Right renal cortex interstitium (tissue), 3 donors: ENCODE measurements around the gene LYZL2. TPM values are rescaled to one million over a fixed set of nuclear protein-coding genes. Genes with fewer than 3 reads are reported as not detected.
A peak's percentile ranks its signal among the peaks of the same experiment; 100 is the strongest.
"Not testable (repeated sequence)": the region's sequence is repeated elsewhere in the genome, so short reads cannot be mapped to it uniquely, and the experiment has no call there.

Source experiments
- DNase-seq, 3 donors: peaks; one replicate each; pipeline ENCODE4 v3.0.0-alpha.2; 2013; ENCODE audit warnings: low read depth in 3 of 3, low spot score in 2 of 3
- polyA plus RNA-seq, 3 donors: library from polyadenylated mRNA; unstranded; fragments of 120-200 nt; gene quantifications; one replicate each; pipeline ENCODE4 v1.2.1, GENCODE V29; 2013; ENCODE audit not compliant: insufficient read length in 3 of 3

Gene LYZL2
- not detected for polyA plus RNA-seq

DNA sequence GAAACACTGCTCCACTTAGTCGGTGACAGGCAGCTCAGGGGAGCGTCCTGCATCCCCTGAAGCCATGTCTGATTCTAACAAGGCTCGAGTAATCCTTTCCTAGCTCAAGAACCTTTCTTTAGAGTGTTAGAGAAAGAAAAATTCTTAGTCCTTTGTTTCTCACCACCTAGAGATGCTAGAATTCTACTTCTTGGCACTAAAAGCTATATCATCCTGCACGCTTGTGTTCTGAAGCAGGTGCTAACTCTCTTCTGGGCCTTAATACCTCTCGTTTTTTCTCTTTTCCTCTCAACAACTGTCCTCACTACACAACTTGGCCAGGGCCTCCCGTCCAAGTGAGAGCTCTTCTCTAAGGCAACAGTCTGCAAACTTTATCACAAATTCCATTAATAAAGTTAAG, at the start of gene LYZL2:
TSS of gene LYZL2 (minus strand) at position 101 of the 400 bp plus-strand sequence. CDS start 2,838 bp downstream, outside the sequence.
- no peak for DNase-seq

DNA sequence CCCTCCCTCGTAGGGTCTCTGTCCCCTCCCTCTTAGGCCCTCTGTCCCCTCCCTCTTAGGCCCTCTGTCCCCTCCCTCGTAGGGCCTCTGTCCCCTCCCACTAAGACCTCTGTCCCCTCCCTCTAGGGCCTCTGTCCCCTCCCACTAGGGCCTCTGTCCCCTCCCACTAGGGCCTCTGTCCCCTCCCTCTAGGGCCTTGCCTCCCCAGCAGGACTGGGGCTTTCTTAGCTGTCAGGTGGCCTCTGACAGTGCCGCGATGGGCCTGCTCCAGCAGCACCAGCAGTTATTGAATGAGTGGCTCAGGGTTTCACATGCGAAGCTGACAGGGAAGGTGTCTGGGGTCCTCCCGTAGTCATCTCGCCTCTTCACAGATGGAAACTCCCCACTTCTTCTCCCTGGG, 48.1 kb upstream of the LYZL2 start:
- not testable (repeated sequence) for DNase-seq

DNA sequence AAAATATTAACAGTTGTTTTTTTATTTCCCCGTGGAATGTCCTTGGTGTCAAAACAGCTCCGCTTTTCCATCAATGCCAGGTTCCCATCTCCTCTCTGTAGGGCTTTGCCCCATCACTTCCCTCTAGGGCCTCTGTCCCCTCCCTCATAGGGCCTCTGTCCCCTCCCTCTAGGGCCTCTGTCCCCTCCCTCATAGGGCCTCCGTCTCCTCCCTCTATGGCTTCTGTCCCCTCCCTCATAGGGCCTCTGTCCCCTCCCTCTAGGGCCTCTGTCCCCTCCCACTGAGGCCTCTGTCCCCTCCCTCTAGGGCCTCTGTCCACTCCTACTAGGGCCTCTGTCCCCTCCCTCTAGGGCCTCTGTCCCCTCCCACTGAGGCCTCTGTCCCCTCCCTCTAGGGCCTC, 47.6 kb upstream of the LYZL2 start:
- not testable (repeated sequence) for DNase-seq

DNA sequence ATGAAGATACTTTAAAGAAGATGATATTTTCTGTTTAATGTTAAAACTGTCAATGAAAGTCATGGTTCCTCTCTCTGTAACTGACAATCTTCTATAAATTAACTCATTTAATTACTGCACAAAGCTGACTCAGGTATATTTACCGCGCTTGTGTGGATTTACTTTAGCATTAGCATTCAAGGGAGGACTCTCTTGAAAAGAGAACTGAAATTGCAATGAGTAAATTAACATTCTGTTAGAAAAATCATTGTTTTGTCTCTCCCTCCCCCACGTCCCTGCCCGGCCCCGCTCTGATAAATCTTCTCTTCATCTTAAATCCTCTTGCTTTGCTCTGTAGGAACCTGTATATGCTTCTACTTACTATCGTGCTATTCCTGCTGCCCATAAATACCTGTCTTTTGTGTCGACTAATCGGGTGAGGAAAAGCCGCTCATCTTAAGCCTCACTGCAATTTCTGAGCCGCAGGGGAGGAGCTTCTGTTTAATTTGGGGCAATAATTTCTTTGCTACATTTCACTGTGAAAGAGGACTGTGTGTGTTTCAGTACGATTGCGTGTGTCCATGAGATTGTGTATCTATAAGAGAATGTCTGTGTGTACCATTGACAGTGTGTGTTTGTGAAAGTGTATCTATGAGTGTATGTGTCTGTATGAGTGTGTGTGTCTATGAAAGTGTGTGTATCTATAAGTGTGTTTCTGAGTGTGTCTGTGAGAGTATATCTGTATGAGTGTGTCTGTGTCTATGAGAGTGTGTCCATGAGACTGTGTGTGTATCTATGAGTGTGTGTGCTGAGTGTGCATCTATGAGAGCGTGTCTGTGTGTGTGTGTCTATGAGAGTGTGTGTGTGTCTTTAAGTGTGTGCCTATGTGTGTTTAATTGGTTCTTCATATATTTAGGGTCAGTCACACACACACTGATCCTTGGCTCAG, 46.5 kb upstream of the LYZL2 start:
- no peak for DNase-seq

DNA sequence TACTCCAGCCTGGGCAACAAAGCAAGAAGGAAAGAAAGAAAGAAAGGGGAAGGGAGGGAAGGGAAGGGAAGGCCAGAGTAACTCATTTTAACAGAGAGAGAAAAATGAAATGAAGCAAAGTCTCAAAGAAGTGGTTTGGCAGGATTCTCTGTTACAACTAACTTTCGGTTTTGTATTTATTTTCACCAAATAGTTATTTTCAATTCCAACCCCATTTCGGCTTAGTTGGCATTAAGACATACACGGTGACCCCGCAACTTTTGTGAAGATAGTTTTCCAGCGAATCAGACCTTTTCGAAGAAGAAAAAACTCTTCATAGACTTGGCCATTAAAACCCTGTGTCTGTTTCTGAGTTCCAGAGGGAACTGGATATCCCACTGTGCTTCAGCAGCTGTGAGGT, 45.2 kb upstream of the LYZL2 start:
- DNase-seq, result no peak

DNA sequence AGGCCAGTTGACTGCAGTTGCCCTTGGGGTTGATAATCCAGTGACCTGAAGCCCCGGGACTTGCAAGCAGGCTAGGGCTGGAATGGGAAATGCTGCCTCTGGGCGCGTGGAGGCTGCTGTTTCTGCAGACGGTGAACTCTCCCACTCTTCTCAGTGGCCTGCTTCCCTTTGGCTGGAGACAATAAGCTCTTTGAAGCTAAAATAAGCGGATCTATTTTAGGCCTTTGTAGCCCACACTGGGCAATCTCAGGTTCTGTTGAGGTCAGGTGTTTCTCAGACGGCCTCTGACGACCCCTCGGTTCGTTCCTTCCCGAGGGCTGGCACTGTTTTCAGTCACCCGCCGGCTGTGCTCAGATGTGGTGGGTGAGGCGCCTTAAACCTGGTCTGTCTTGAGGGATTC, 43.7 kb upstream of the LYZL2 start:
- not testable (repeated sequence) for DNase-seq

DNA sequence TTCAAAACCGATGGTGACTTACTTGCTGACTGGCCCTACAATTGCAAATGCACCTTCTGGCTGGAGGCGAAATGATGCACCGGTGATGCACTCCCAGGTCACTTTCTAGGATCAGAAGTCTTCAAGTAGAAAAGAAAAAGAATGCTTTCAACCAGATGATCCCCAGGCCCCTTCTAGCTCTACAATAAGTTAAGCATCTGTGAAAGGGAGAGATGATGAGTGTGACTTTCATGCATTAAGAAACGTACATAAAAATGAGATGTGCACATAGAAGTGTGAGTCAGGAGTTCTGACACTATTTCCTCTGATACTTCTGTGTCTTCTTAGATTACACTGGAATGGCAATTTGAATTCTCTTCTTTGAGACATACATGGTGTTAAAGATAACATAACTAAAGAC, 42.8 kb upstream of the LYZL2 start:
- not testable (repeated sequence) for DNase-seq

DNA sequence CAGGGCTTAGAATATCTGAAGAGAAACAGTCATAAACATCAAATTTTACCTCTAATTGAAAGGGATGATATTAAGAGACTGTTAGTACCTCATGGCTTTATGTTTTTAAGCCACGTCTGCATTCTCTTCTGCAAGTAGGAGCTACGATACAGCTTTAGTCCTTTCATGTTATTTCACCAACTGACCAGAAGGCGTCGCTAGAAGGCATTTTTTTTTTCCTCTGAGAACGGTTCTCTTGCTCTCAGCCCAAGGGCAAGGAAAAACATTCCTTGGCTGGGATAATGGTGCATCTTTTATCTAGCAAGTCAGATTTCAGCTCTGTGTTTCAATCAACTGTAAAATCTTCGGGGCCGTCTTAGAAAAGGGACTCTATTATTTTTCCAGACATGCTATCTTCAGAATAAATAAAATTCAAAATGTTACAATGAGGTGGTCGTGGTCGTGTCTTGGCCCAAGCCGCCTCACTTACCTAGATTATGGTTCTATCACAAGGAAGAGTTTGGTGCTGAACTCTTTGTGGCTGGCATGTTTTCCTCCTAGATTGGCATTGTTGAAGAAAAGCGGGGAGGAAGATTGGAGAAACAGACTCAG, 41.6 kb upstream of the LYZL2 start:
- DNase-seq, result peak; percentile 57 to 62 (median 60)

DNA sequence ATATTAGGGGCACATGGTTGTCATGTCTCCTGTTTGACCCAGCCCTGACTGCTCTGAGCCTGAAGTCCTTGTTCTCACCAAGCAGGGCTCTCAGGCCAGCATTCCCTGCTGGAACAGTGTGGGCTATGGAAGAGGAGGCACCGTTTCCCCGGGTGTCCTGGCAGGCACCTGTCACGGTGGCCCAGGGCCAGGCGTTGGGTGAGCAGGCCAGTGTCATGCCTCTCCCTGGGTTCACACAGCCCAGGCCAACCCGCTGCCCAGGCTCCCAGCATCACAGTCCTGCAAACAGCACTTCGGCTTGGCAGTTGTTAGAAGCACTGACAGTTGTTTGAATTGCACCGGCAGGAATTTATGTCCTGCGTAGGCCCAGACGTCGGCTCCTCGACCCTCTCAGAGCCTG, 38.4 kb upstream of the LYZL2 start:
- not testable (repeated sequence) for DNase-seq

DNA sequence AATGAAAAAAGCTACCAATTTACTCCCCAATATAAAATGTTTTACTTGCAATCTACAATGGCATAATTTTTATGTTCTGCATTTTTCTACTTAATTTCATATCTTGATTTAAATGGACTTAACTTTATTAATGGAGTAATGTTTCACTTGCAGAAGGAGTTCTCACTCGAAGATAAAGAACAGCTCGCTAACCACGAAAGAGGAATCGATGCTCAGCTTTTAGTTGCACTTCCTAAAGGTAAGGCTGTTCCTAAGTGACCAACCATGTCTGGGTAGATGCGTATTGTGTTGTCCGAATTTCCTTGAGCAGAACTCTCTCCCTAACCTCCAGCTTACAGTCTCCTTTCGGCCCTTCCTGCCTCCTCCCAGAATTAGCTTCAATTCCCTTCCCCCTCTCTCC, 33.9 kb upstream of the LYZL2 start:
- DNase-seq, result not testable (repeated sequence)

DNA sequence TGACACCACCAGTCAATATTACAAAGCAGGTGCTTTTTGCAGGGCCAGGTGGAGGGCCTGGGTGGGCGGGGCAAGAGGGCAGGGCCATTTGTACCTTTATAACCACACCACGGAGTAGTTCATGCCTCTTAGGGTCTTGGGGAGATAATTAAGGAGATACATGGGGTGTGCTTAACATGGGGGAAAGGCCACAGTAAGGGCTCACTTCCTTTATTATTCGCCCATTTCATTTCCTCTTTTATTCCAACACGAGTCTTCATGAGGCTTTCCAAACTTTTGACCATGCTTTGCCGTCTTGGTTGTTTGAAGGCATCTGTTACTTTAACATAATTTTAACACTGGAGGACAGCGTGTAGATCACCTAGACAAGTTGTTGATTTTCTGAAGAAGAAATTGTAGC, 33.3 kb upstream of the LYZL2 start:
- DNase-seq, result no peak

DNA sequence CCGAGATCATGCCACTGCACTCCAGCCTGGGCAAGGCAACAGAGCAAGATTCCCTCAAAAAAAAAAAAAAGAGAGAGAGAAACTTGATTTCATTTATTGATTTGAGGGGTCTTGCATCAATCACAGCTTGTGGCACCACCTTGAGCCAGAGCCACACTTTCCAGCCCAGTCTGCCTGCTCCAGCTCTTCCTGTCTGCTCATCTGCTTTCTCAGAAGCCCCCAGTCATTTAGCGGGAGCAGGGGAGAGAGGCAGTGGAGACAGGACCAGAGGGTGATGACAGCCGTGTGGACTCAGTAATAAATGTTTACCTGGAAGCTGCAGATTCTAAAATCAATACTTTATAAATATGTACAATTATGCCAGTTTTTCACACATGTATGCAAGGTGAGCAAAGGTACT, 30.8 kb upstream of the LYZL2 start:
- DNase-seq, result not testable (repeated sequence)

DNA sequence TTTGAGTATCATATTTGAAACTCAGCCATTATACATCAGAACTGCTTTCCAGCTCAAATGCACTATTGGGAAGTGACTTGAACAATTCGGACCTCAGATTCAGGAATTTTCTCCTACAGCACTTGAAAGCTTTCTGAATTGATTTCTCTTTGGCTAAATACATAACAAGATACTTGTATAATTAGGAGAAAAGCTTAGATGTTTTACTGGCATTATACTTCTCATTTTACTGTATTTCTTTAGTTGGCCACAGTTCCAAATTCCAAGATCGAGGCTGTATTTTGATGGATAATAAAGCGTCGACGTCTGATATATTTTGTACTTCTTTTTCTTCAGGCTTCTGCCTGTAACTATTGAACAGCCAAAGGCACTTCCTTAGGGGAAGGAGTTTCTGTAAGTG, 26.7 kb upstream of the LYZL2 start:
- no peak for DNase-seq

DNA sequence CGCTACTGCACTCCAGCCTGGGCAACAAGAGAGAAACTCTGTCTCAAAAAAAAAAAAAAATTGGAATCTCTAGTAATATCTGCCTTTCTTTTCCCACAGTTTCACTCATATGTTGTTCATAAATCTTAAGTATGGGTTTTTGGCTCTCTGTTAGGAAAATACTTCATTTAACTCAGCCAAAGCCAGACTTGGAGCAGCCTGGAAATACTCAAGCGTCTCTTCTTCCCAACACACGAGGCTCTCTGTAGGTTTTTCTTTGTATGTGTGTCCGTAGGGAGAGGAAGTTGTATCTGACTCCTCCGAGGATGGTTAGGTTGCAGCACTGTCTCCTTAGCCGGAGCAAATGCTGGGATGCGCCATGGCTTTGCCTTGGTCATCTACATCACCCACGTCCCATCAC, 25.4 kb upstream of the LYZL2 start:
- DNase-seq, result not testable (repeated sequence)

DNA sequence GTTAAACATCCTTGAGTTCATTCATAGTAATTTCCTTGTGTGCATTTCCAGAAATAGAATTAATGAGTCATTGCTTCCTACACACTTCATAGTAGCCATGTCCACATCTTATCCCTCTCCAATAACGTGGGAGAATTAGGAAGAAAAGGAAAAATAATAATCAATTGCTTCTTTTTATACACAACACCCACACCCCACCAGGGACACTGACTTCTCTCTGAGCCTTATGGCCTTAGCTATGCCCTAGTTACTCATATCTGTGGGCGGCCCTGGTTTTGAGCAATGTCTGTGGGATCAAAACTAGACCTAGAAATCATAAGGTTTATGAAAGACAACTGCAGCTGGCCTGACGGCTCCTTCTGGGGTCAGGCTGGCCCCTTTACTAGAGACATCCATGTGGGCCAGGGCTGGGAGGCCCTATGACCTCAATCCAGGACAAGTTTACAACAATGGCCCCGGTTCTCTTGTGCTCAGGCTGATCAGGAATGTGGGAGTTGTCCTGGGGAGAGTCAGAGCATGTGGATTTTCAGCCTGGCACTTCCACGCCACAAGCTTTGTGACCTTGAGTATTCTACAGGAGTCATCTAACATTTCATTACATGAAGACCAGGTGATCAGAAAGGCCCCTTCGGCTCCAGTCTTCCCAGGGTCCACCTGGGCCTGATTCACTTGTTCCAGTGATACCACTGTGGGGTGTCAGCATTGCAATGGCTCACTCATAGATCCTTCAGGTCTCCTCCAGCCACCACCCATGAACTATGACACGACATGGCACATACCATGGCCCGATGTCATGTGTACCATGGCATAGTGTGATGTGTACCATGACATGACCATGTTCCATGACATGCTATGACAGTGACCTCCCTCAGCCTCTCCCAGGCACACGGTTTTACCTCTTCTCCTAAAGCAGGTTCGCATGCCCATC, 22.2 kb upstream of the LYZL2 start:
- DNase-seq, result not testable (repeated sequence)

DNA sequence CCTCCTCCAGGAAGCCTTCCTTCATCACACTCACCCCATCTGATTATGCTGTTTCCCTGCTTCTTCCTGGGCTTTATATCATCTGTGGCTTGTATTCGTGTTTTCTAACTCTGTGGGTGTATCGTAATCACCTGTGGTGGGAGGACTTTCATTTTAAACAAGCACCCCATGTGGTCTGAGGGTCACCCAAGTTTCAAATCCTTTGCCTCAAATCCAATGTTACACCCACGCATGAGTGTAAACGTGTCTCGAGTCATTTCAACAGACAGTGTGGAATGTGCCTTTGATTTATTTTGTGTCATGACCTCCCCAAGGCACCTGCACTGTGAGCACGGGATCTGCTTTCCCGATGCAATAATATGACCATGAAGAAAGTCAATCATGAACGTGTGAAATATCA, 17.5 kb upstream of the LYZL2 start:
- no peak for DNase-seq

DNA sequence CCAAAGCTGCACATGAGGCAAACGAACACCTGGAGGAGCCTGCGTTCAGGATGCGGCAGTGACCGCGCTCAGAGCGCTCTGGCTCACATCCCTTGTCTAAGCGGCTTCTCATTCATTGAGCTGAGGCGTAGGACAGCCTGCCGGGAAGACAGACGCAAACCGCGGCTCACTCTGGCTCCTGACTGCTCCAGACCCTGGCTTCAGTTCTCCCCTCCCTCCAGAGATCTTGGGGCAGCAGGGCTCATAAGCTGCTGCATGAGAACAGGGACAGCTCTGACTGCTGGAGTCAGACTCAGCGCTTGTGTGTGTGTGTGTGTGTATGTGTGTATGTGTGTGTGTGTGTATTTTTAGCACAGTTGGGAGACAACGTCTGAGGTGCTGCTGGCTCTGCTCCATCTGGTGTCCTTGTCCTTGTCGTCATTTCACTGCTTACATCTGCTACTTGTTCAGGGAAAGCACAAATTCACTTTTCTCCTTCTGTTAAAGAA, 15.8 kb upstream of the LYZL2 start:
- no peak for DNase-seq

DNA sequence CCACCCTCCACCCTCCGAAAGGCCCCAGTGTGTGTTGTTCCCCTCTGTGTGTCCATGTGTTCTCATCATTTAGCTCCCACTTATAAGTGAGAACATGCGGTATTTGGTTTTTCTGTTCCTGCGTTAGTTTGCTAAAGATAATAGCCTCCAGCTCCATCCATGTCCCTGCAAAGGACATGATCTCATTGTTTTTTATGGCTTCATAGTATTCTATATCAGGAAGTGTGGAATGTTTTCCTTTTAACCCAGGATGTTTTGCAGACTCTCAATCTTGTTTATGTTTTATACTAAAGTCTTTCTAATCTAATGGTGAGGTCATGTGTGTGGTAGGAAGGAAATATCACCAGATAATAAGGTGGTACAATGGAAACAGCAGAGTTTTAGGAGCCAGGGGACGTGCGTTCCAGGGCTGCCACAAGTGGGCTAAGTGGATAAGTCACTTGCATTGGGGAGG, 14.9 kb upstream of the LYZL2 start:
- DNase-seq, result not testable (repeated sequence)

DNA sequence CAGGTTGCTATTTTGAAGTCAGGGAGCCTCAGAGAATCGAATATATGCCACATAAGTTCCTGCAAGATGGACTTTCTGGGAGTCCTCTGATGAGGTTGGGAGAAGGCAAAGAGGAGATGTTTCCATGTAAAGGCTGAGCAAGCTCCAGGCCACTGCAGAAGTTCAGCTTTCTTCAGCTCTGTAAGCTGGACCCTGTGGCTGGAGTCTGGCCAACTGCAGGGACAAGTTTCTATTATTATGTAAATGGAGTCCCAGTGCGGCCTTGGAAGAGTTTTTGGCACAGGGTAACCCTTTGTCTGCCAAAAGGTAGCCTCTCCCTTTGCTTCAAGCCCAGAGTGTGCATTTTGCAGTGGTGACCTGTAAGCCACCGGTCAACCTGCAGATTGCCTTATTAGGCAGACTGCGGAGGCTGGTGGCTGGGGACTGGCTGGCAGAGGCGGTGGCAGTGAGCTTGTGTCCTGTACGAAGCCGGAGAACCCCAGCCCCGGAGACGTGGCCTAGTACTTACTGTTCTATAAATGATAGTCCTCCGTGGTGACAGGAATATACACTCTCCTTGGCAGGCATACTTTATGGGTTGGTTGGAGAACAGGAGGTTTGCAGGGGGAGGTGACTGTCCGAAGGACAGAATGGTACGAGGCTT, 14.1 kb upstream of the LYZL2 start:
- not testable (repeated sequence) for DNase-seq

DNA sequence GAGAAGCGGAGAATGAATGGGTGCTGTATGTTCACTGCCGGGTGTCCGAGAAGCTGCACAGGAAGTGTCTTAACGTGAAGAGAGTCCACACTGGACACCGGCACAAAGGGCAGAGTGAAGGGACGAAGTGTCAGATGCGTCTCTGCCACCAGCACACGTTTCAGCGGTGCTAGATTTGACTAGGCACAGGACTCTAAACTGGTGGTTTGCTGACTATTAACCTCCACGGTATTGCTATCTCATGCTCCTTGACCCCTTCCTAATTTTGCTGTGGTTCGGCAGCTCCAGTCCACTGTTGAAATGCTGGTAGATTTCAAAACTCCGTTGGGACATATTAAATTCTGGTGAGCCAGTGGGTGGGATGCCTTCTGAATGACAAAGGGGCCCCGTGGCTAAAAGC, 13.3 kb upstream of the LYZL2 start:
- DNase-seq, result not testable (repeated sequence)
